ENCODE measurements around the gene STAP2.
"Not testable (repeated sequence)": the region's sequence is repeated elsewhere in the genome, so short reads cannot be mapped to it uniquely, and the experiment has no call there.

STAP2 gene

DNA sequence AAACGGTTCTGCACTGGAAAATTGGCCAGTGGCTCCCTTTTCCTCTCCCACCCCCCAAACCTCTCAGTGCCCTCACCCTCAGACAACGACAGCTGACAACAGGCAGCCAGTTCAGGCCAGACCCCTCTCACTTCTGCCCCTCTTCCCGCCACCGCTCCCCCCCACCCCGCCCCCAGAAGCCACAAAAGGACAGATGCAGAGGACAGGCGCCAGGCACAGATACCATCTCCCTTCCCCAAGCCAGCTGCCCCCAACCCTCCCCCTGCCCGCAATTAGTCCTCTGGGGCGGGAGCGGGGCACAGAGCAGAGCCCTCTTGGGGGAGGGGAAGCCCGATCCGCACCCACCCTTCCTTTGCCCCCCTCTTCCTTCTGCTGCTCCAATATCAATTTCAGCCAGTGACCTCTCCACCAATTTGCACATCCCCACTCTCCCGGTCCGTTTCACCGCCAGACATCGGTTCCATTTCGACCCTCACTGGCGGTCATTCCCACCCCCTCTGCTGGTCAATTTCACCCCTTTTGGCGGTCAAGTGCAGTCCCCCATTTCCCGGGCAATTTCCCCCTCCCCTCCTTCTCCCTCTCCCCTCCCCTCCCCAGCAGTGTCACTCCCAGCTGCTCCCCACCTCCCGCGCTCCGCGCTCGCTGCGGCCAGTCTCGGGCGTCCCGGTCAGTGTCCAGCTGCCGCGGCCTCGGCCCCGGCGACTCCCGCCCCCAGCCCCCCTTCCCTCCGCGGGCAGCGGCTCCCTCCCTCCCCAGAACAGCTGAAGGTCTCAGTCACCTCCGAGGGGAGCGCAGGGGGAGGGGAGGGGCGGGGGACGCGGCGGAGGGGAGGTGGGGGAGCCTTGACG lies 60.0 kb downstream of the STAP2 start, which contains the start of gene SHD:
SHD (plus strand) TSS at position 848 of the 848 bp plus-strand sequence. CDS start 798 bp downstream, outside the sequence.
- Histone ChIP-seq H3K27ac (replicated peaks) (no peak within 1 kb of the TSS), H3K27me3 (ENCODE audit: insufficient read depth, poor library complexity, severe bottlenecking) (peaks cover 28% of the 10 kb centered on the region), H3K4me3 (replicated peaks; ENCODE audit: insufficient read depth, low read length) (no peak within 1 kb of the TSS)
- TF ChIP-seq POLR2AphosphoS5 (IDR thresholded peaks at IDR 0.05; ENCODE audit: low read depth), result no peak
- DNase-seq (ENCODE audit: low read depth in 1 of 2, low spot score in 1 of 2), result no peak

DNA sequence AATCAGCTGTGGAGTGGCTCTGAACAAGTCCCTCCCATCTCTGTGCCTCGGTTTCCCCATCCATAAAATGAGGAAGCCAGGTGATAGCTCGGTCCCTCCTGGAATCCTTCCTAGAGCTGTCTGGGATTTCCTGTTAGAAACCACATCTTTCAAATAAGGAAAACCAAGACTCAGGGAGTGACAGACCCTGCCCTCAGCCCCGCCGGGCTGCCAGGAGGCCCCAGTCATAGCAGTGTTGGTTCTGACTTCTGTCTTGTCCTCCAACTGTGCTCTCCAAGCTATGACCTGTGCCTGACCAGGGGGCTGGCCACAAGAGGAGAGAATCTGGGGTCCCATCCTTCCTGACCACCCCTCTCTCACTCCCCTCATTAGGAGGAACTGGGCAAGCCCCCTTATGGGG lies 60.6 kb downstream of the STAP2 start:
- TF ChIP-seq GABPA (IDR thresholded peaks at IDR 0.05; ENCODE audit: low read depth) (no peak), CTCF (IDR thresholded peaks at IDR 0.05; ENCODE audit: insufficient read depth, low read length) (no peak), POLR2AphosphoS5 (IDR thresholded peaks at IDR 0.05; ENCODE audit: low read depth) (no peak), SPI1 (IDR thresholded peaks at IDR 0.05; ENCODE audit: borderline replicate concordance, low read depth) (no peak), REST (IDR thresholded peaks at IDR 0.05; ENCODE audit: insufficient replicate concordance, low read depth) (no peak)
- H3K27ac ChIP-seq (replicated peaks), result no peak overlapping the region
- H3K27me3 ChIP-seq (ENCODE audit: insufficient read depth, poor library complexity, severe bottlenecking), result peaks cover 28% of the 10 kb centered on the region
- no peak overlapping the region for H3K4me3 ChIP-seq (replicated peaks; ENCODE audit: insufficient read depth, low read length)
- DNase-seq (ENCODE audit: low read depth in 1 of 2, low spot score in 1 of 2), result no peak

DNA sequence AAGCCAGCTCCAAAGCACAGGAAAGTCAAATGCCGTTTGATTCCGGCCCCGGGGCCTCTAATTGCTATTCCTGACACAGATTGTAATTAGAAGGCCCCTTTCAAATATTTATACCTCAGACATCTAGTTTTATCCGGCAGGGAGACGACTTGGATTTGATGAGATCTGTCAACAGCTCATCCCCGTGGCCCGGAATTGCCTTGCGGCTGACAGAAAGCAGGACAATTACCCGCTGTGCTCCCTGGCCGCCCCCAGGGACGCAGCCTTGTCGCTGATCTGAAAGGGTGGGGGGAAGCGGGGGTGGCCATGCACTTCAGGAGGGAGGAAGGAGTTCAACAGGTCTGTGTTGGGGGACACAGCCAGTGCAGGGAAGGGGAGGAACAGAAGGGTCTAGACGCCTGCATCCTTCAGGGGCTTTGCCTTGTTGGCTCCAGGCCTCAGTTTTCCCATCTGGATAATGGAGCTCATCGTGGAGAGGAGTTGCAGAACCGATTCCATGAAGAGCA lies 61.4 kb downstream of the STAP2 start:
- Histone ChIP-seq H3K27me3 (ENCODE audit: insufficient read depth, poor library complexity, severe bottlenecking) (peaks cover 26% of the 10 kb centered on the region), H3K4me3 (replicated peaks; ENCODE audit: insufficient read depth, low read length) (no peak overlapping the region), H3K27ac (replicated peaks) (no peak overlapping the region)
- TF ChIP-seq REST (IDR thresholded peaks at IDR 0.05; ENCODE audit: insufficient replicate concordance, low read depth) (no peak), POLR2AphosphoS5 (IDR thresholded peaks at IDR 0.05; ENCODE audit: low read depth) (no peak), GABPA (IDR thresholded peaks at IDR 0.05; ENCODE audit: low read depth) (no peak)
- no peak for DNase-seq (ENCODE audit: low read depth in 1 of 2, low spot score in 1 of 2)

GRCh38 chr19:4274321-4274686 lies 64.3 kb downstream of the STAP2 start:
- peaks cover 12% of the 10 kb centered on the region for H3K27me3 ChIP-seq (ENCODE audit: insufficient read depth, poor library complexity, severe bottlenecking)
- H3K4me3 ChIP-seq (replicated peaks; ENCODE audit: insufficient read depth, low read length); DNase-seq (ENCODE audit: low read depth in 1 of 2, low spot score in 1 of 2); H3K27ac ChIP-seq (replicated peaks): not testable (repeated sequence)

Measured in HL-60 (cell line).